NCI-H187 (cell line): ENCODE results near the gene ELP2.
"Not testable (repeated sequence)": the region's sequence is repeated elsewhere in the genome, so short reads cannot be mapped to it uniquely, and the experiment has no call there.

Experiments used
- DNase-seq, 2 experiments: peaks; one replicate each; lab custom pipeline; 2025; lab: John Stamatoyannopoulos, UW

The ELP2 gene

GRCh38 chr18:36187826-36188721 is 58.4 kb downstream of the ELP2 start:
- DNase-seq = no peak

- DNase-seq = no peak
Observed at GRCh38 chr18:36188916-36189315, 59.2 kb downstream of the ELP2 start.

GRCh38 chr18:36189486-36189885 is 59.8 kb downstream of the ELP2 start:
- DNase-seq = no peak

GRCh38 chr18:36191286-36191685 is 61.6 kb downstream of the ELP2 start:
- DNase-seq = no peak

GRCh38 chr18:36191711-36192110 is 62.0 kb downstream of the ELP2 start:
- no peak for DNase-seq

GRCh38 chr18:36194600-36195315 is 65.1 kb downstream of the ELP2 start:
- no peak for DNase-seq

- no peak for DNase-seq
Observed at GRCh38 chr18:36195427-36196122, 65.9 kb downstream of the ELP2 start.

GRCh38 chr18:36196238-36196995 is 66.7 kb downstream of the ELP2 start:
- no peak for DNase-seq

- no peak for DNase-seq
Observed at GRCh38 chr18:36197511-36198166, 67.9 kb downstream of the ELP2 start.

GRCh38 chr18:36199691-36200295 is 70.1 kb downstream of the ELP2 start:
- DNase-seq = no peak

GRCh38 chr18:36200354-36200771 is 70.7 kb downstream of the ELP2 start:
- DNase-seq = no peak

- DNase-seq = no peak
Observed at GRCh38 chr18:36201765-36202164, 72.1 kb downstream of the ELP2 start.

GRCh38 chr18:36203360-36203895 is 73.7 kb downstream of the ELP2 start:
- DNase-seq = no peak

- no peak for DNase-seq
Observed at GRCh38 chr18:36205166-36205565, 75.5 kb downstream of the ELP2 start.

- DNase-seq = no peak
Observed at GRCh38 chr18:36207303-36207702, 77.6 kb downstream of the ELP2 start.

- not testable (repeated sequence) for DNase-seq
Observed at GRCh38 chr18:36207969-36208368, 78.3 kb downstream of the ELP2 start.

- DNase-seq = no peak
Observed at GRCh38 chr18:36211612-36212065, 81.9 kb downstream of the ELP2 start.

- DNase-seq = no peak
Observed at GRCh38 chr18:36212301-36213171, 82.8 kb downstream of the ELP2 start.

- DNase-seq = no peak
Observed at GRCh38 chr18:36214811-36215210, 85.1 kb downstream of the ELP2 start.
